ENCODE measurements around the gene TBC1D7. TPM values are rescaled to one million over a fixed set of nuclear protein-coding genes. Genes with fewer than 3 reads are reported as not detected.

Gene TBC1D7
- polyA plus RNA-seq, 1 donor from 2014 or later: 67.9 TPM

DNA sequence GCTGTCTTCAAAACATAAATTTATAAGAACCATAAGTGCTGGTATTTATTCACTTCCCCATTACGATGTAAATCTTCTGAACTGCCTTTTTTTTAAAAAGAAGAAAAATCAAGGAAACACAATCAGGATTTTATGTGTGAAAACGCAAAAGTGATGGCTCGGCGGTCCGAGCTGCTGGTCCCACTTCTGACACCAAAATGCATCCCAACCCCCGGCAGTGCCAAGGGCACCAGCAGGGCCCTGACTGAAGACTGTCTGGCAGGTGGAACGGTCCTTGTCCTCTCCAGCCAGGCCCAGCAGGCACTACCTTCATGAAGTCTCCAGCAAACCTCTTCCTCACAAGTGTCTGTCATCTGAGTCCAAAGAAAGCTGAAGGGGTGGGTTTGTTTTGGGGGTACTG lies 41.2 kb downstream of the TBC1D7 start:
- Histone ChIP-seq H3K36me3 (ENCODE audit: insufficient read depth, low read length) (no peaks in the 10 kb centered on the region), H4K20me1 (ENCODE audit: insufficient read depth) (no peaks in the 10 kb centered on the region), H3F3A (ENCODE audit: insufficient read depth, low read length, poor library complexity, severe bottlenecking) (no peaks in the 10 kb centered on the region), H3K4me3 (ENCODE audit: low read length) (no peak overlapping the region), H3K27me3 (ENCODE audit: insufficient read depth, low read depth, low read length) (no peaks in the 10 kb centered on the region), H3K4me2 (ENCODE audit: low read length) (no peak overlapping the region), H3K27ac (ENCODE audit: low read length) (no peak overlapping the region), H2AFZ (ENCODE audit: low read depth, low read length) (no peak overlapping the region), H3K9ac (ENCODE audit: low read length) (no peak overlapping the region), H3K9me2 (ENCODE audit: insufficient read depth, low read length) (no peaks in the 10 kb centered on the region), H3K79me2 (replicated peaks; ENCODE audit: insufficient read depth, low read length) (no peaks in the 10 kb centered on the region), H3K9me3 (ENCODE audit: low read length) (peaks cover 11% of the 10 kb centered on the region)
- TF ChIP-seq TAF1 (IDR thresholded peaks at IDR 0.05; ENCODE audit: low read depth) (no peak), CTCF (IDR thresholded peaks at IDR 0.05; ENCODE audit: poor library complexity, severe bottlenecking) (no peak), EP300 (conservative IDR thresholded peaks at IDR 0.05; ENCODE audit: poor library complexity, severe bottlenecking) (no peak), SMC3 (conservative IDR thresholded peaks at IDR 0.05; ENCODE audit: poor library complexity) (no peak), POLR2AphosphoS5 (IDR thresholded peaks at IDR 0.05) (no peak), RAD21 (conservative IDR thresholded peaks at IDR 0.05) (no peak), MXI1 (conservative IDR thresholded peaks at IDR 0.05; ENCODE audit: poor library complexity, severe bottlenecking) (no peak), EZH2 (IDR thresholded peaks at IDR 0.05; ENCODE audit: borderline replicate concordance, insufficient read depth, low read length, poor library complexity, severe bottlenecking) (no peak)
- TF ChIP-seq, protein P1, sequence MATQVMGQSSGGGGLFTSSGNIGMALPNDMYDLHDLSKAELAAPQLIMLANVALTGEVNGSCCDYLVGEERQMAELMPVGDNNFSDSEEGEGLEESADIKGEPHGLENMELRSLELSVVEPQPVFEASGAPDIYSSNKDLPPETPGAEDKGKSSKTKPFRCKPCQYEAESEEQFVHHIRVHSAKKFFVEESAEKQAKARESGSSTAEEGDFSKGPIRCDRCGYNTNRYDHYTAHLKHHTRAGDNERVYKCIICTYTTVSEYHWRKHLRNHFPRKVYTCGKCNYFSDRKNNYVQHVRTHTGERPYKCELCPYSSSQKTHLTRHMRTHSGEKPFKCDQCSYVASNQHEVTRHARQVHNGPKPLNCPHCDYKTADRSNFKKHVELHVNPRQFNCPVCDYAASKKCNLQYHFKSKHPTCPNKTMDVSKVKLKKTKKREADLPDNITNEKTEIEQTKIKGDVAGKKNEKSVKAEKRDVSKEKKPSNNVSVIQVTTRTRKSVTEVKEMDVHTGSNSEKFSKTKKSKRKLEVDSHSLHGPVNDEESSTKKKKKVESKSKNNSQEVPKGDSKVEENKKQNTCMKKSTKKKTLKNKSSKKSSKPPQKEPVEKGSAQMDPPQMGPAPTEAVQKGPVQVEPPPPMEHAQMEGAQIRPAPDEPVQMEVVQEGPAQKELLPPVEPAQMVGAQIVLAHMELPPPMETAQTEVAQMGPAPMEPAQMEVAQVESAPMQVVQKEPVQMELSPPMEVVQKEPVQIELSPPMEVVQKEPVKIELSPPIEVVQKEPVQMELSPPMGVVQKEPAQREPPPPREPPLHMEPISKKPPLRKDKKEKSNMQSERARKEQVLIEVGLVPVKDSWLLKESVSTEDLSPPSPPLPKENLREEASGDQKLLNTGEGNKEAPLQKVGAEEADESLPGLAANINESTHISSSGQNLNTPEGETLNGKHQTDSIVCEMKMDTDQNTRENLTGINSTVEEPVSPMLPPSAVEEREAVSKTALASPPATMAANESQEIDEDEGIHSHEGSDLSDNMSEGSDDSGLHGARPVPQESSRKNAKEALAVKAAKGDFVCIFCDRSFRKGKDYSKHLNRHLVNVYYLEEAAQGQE (IDR thresholded peaks at IDR 0.05; ENCODE audit: borderline replicate concordance): no peak

DNA sequence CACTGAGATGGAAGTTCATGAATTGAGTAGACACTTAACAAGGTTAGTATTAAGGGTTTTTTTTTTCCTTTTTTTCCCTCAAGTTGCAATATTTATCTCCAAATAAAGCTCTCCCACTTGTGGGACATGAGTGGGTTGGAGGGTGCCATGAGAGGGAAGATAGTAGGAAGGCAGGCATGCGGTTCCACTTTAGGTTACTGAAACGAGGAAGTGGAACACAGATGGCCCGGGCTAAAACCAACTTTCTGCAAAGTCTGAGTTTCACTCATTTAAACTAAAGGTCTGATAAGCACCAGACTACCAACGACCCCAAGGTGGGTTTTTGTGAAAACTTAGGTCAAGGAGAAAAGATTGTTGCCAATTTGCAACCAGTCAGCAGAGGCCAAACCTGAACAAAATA lies 42.2 kb downstream of the TBC1D7 start:
- Histone ChIP-seq H3K9me2 (ENCODE audit: insufficient read depth, low read length) (no peaks in the 10 kb centered on the region), H4K20me1 (ENCODE audit: insufficient read depth) (no peaks in the 10 kb centered on the region), H3K36me3 (ENCODE audit: insufficient read depth, low read length) (no peaks in the 10 kb centered on the region), H3K9me3 (ENCODE audit: low read length) (peaks cover 11% of the 10 kb centered on the region), H3K27me3 (ENCODE audit: insufficient read depth, low read depth, low read length) (no peaks in the 10 kb centered on the region), H3K4me2 (ENCODE audit: low read length) (no peak overlapping the region), H3K27ac (ENCODE audit: low read length) (no peak overlapping the region), H3K4me3 (ENCODE audit: low read length) (no peak overlapping the region), H3F3A (ENCODE audit: insufficient read depth, low read length, poor library complexity, severe bottlenecking) (no peaks in the 10 kb centered on the region), H3K79me2 (replicated peaks; ENCODE audit: insufficient read depth, low read length) (no peaks in the 10 kb centered on the region), H2AFZ (ENCODE audit: low read depth, low read length) (no peak overlapping the region), H3K9ac (ENCODE audit: low read length) (no peak overlapping the region)
- TF ChIP-seq MXI1 (conservative IDR thresholded peaks at IDR 0.05; ENCODE audit: poor library complexity, severe bottlenecking) (no peak), CTCF (IDR thresholded peaks at IDR 0.05; ENCODE audit: poor library complexity, severe bottlenecking) (no peak), EZH2 (IDR thresholded peaks at IDR 0.05; ENCODE audit: borderline replicate concordance, insufficient read depth, low read length, poor library complexity, severe bottlenecking) (no peak), EP300 (conservative IDR thresholded peaks at IDR 0.05; ENCODE audit: poor library complexity, severe bottlenecking) (no peak), TAF1 (IDR thresholded peaks at IDR 0.05; ENCODE audit: low read depth) (no peak), POLR2AphosphoS5 (IDR thresholded peaks at IDR 0.05) (no peak), RAD21 (conservative IDR thresholded peaks at IDR 0.05) (no peak), SMC3 (conservative IDR thresholded peaks at IDR 0.05; ENCODE audit: poor library complexity) (no peak)
- TF ChIP-seq, protein P1 (IDR thresholded peaks at IDR 0.05; ENCODE audit: borderline replicate concordance): no peak
